GM21381 (cell line): ENCODE data around the gene TEX13B.

ENCODE experiments used
- ATAC-seq: cut with Tn5 transposase; IDR thresholded peaks from one replicate; pipeline ENCODE4 v1.9.1; 2021; ENCODE audit warnings: mild to moderate bottlenecking, moderate library complexity; ENCODE audit not compliant: unreplicated experiment

TEX13B gene

DNA sequence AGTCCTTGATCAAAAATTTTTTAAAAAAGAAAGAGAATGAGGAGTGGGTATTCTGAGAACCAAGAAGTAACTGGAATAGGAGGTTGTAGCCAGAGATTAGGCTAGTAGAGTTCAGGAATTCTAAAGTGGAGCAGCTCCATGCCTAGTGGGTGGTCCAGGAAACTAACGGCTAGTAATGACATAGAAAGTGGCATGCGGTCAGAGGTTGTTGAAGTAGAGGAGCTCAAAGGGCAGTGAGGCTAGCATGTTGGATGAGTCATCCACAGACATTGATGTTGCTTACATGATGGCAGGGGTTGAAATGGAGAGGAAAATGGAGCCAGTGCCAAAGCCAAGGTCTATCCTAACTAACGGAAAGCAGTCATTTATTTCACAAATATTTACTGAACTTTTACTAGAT lies 42.1 kb downstream of the TEX13B start:
- no peak for ATAC-seq

DNA sequence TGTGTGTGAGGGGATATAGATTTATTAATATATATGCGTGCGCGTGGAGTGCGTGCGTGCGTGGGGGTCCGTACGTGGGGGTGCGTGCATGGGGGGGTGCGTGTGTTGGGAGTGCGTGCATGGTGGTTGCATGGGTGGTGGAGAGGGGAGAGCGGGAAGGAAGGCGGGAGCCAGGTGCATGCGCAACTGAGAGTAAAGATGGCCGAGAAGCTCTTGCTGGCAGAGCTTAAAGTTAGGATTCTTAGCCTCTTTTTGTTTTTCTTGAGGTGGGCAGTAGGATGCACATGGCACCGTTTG lies 45.8 kb downstream of the TEX13B start:
- no peak for ATAC-seq

DNA sequence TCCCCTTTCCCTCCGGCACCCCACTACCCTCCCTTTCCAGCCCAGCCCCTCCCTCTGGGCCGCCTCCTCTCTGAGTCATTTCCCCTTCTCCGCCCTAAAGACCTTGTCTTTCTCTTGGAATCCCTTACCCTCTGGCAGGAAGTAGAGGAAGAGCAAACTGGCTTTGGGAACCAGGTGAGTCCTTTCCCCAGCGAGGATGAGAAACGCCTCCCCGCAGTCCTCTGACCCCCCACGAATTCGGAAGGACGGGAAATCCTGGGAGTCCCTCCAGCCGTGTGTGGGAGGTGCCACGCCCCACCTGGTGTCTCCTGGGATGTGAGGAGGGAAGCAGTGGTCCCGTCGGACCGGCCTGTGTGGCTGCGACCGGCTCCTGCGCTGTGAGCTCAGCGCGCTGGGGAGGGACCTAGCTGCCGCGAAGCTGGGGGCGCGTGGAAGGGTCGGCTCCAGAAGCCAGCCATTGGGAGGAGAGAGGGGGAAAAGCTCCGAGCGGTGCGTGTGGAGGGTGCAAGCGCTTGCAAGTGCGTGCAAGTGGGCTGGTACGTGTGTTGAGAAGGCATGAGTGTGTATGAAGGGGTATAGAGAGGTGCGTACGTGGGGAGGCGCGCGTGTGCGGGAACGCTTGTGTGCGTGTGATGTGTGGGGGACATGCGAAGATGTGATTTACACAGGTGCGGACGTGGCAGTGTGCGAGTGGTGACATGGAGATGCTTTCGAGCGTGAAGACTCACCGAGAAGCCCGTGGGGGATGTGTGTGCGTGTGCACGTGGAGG lies 46.3 kb downstream of the TEX13B start:
- ATAC-seq: no peak

DNA sequence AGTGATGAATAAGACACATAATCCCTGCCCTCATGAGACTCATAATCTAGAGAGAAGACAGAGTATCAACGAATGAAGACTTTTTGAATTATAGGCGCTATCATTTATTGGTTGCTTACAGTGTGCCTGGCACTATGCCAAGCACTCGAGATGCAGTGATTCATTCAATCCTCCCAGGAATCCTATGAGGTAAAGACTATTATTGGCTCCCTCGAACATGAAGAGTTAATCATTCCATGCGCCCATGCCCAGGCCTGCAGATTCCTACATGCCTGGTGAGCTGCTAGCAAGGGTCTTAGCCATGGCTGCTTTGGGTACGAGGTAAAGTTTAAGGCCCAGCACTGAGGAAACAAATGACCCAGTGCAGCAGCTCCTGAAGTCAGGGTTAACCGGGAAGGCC lies 47.0 kb downstream of the TEX13B start:
- ATAC-seq: no peak

DNA sequence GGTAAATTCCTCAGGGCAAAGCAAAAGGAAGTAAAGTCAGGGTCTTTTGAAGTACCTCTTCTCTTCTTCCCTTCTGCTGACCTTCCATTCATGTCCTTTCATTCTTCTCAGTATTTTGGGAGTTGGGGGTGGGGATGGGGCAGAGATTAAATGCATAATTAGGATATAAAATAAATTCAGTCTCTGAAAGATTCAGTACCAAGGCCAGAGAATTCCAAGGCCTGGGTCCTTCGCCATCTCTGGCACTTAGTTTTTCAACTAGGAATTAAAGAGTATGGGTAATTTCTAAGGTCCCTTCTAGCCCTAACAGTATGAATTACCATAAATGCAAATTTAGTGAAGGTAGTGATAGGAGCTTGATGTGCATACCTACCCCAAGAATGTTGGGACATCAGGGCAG lies 47.9 kb downstream of the TEX13B start:
- no peak for ATAC-seq
